ENCODE results near the gene PNPLA6.
A peak's percentile ranks its signal among the peaks of the same experiment; 100 is the strongest.

Gene PNPLA6

GRCh38 chr19:7515645-7516151 lies 19.8 kb upstream of the PNPLA6 start, which contains the start of gene ZNF358:
TSS of gene ZNF358 (plus strand) at chr19:7516103. CDS start at chr19:7519243, 3,140 bp downstream.
- DNase-seq, result no peak

GRCh38 chr19:7516333-7516732 lies 19.2 kb upstream of the PNPLA6 start:
- DNase-seq, result no peak

- DNase-seq, result no peak
Observed at GRCh38 chr19:7516878-7517277, 18.6 kb upstream of the PNPLA6 start.

GRCh38 chr19:7519361-7520130 lies 16.0 kb upstream of the PNPLA6 start:
- no peak for DNase-seq

GRCh38 chr19:7520131-7521051 lies 15.1 kb upstream of the PNPLA6 start:
- no peak for DNase-seq

- no peak for DNase-seq
Observed at GRCh38 chr19:7521551-7522071, 13.9 kb upstream of the PNPLA6 start.

- peak; percentile 99 for DNase-seq
Observed at GRCh38 chr19:7522072-7522922, 13.2 kb upstream of the PNPLA6 start, which contains the start of gene MCOLN1. TSS of gene MCOLN1 (plus strand) at chr19:7522624. CDS start at chr19:7522751, 127 bp downstream.

- no peak for DNase-seq
Observed at GRCh38 chr19:7522923-7523667, 12.4 kb upstream of the PNPLA6 start.

GRCh38 chr19:7524523-7524922 lies 11.0 kb upstream of the PNPLA6 start:
- DNase-seq, result no peak

GRCh38 chr19:7524992-7525739 lies 10.4 kb upstream of the PNPLA6 start:
- DNase-seq, result no peak

- DNase-seq, result no peak
Observed at GRCh38 chr19:7526059-7526929, 9.2 kb upstream of the PNPLA6 start.

GRCh38 chr19:7527516-7528191 lies 7.9 kb upstream of the PNPLA6 start:
- no peak for DNase-seq

GRCh38 chr19:7528192-7528519 lies 7.4 kb upstream of the PNPLA6 start:
- DNase-seq, result no peak

- no peak for DNase-seq
Observed at GRCh38 chr19:7528522-7529245, 6.8 kb upstream of the PNPLA6 start.

- DNase-seq, result no peak
Observed at GRCh38 chr19:7529246-7529600, 6.3 kb upstream of the PNPLA6 start.

- DNase-seq, result no peak
Observed at GRCh38 chr19:7529610-7530490, 5.7 kb upstream of the PNPLA6 start.

GRCh38 chr19:7533281-7533885 lies 2.1 kb upstream of the PNPLA6 start:
- no peak for DNase-seq

Measured in activated CD4-positive, alpha-beta T cell treated with anti-CD3 and anti-CD28 coated beads, Interleukin-2, amount 50 U/mL, for 16 hours (primary cell).